Nucleus accumbens (tissue), 56 donors: ENCODE data around the gene KNDC1.

ENCODE experiments used
- DNase-seq, 56 donors: peaks; one replicate each; lab custom pipeline; 2025; lab: John Stamatoyannopoulos, UW

KNDC1 gene

DNA sequence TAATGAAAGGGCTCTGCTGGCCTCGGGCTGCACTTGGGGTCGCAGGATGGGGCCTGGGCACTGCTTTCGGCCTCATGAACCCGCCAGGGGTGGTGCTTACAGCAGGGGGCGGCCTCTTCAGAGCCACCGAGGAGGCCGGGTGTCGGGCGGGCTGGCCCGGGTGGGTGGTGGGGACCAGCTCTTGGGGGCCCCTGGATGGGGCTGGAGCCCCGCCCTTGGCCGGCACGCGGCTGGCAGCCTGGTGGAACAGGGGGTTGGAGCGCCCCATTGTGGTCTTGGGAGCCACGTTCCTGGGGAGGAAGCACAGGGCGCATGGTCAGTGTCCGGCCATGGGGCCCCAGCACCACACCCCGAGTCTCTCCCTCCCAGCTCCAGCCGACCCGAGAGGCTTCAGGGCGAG, 107.8 kb downstream of the KNDC1 start:
- DNase-seq, result no peak

DNA sequence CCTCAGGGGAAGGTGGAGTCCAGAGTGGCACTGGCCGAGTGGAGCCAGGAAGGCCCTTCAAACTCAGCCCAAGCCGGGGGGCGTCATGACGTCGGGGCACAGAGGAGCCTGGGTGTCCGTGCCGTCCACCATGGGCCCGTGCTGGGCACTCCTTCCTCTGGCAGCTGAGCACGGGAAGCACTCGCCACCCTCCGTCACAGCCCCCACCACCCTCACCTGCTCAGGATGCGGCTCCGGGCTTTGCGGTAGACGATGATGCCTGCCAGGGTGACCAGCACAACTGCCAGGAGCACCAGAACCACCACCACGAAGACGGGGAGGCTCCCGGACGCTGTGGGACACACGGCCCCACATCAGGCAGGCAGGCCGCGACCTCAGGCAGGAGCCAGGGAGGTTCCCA, 108.5 kb downstream of the KNDC1 start:
- DNase-seq, result no peak

DNA sequence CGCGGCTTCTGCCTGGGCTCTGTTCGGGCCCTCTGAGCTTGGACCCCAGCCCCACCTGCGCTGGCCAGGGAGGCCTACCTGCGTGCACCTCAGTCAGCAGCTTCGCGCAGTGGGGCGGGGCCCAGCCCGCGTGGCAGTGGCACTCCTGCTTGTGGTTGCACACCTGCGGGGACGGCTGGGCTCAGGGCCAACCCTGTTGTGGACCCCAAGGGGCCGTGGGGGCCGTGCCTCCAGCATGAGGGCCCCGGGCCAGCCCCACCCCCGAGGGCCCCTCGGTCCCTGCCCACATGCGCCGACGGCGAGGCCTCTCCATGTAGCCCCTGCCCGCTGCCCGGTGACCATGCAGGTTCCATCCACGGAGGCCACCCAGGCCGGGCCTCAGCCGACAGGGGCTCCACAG, 109.3 kb downstream of the KNDC1 start:
- DNase-seq, result no peak

DNA sequence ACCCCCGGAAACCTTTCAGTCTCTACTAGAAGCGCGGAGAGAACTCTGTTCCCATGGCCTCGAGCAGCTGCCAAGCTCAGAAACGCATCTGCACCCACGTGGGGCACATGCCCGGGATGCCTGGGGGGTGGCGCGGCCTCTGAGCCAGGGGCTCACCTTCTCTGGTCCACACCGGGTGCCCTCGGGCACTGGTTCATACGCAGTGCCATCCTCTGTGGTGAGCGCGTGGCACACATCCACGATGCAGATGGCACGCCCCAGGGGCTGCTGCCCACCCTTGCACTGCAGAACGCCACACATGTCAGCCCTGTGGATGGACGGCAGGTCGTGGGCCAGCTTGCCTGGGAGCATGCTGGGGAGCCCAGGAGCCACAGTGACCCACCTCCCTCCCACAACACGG, 110.2 kb downstream of the KNDC1 start:
- DNase-seq, result no peak

DNA sequence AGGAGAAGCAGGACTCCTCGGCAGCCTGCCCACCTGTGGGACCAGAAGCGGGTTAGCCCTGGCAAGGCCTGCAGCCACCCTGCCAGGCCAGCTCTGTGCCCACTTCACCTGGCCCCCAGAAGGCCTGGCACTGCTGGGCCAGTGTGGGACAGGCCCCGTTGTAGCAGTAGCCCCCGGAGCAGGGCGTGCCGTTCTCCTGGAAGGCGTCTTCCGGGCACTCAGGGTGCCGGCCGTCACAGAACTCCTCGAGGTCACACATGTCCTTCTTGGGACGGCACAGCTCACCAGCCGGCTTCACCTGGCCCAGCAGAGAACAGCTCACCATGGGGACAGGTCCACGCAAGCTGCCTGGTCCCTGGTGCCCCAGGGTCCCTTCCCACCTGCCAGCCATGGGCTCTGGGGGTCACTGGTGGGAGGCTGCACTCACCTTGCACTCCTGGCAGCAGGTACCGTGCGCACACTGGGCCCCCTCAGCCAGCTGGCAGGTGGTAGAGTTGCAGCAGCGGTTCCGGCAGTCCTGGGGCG, 110.8 kb downstream of the KNDC1 start:
- no peak for DNase-seq

DNA sequence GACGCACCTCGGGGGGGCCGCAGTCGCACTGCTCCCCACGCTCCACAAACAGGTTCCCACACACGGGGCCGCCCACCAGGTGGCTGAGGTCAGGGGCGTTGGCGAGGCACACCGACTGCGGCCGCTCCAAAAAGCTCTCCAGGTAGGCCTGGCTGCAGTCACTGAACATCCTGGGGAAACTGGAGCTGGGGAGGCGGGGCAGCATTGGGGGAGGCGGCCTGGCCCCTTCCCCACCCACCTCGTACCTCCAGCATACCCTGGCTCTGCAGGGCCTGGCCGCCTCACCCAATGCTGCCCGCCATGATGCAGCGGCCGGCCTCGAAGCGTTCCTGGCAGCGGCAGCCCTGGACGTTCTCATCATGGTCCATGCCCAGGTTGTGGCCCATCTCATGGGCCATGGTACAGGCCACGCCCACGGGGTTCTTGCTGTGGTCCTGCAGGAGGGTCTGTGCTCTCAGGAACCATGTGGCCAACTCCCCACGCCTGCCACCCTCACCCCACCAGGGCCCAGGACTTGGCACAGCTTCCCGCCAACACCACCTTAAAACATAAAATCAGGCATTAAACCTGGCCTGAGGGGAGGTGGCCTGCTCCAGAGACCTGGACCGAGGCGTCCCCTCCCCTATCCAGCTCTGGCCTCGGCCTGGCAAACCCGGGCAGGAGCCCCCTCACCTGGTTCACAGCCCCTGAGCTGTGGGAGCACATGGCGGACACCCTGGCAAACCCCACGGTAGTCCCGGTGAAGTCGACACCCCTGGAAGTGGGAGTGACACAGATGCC, 111.7 kb downstream of the KNDC1 start:
- DNase-seq, result no peak

DNA sequence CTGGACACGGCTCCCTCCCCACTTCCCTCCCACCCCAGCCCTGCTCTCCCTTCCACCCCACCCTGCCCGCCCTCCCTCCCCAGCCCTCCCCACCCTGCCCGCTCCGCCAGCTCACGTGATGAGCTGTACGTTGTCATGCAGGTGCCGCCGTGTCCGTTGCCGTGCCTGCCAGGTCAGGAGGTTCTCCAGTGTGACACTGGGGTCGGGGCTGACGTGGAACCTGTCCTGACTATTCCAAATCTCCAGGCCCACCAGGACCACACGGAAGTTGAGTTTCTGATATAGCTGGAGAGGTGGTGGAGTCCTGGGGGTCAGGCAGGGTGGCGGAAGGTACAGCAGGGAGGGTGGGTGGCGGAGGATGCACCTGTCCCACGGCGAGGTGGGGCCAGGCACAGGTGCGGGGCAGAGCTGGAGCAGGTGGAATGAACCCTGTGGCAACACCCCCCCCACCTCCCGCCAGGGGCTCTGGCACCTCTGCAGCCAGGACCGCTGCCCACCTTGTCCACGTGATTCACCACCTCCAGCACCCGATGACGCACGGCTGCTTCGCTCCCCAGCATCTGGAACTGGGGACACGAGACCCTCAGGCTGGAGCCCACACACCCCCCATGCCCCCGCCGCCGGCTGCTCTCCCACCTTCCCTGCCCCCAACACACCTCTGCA, 112.4 kb downstream of the KNDC1 start:
- DNase-seq, result no peak

DNA sequence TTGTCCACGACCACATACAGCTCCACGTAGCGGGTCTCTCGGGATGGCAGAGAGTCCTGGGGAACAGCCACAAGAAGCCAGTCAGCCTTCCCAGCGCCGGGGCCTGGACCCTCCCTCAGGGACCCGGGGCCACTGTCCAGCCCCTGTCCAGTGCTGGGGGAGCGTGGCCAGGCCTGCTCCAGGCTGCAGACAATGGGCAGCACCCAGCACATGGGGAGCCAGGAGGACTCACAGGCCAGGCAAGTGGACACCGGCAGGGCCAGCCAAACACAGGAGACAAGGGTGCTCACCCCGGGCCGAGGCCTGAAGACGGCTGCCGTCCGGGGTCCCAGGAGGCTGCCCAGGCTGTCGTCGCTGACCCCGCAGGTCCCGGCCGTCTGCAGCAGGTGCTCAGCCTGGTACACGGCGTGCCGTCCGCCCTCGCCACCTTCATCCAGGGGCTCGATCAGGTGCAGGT, 113.0 kb downstream of the KNDC1 start:
- no peak for DNase-seq

DNA sequence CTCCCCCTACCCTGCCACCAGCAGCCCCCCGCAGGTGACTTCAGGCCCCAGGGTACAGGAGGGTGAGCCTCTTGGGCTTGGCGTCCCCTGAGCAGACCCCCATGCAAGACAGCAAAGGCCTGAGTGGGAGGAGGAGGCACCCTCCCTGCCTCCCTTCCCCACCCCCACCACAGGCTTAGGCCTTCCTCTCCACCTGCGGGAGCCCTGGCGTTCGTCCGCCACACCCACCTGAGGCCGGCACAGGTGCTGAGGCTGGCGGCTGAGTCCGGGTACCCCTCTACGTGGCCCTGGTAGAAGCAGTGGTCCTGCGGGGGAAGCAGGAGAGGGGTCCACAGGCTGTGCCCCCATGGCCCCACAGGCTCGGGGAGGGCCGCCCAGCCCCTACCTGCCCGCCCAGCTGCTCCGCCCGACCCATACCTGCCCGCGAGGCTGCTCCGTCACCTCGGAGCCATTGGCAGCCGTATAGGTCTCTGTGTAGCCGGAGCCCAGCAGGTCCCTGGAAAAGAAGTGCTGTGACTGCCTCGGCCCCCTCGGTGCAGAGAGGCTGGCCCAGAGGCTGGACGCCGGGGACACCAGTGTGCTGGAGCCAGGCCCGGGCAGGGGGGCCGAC, 113.6 kb downstream of the KNDC1 start:
- DNase-seq, result no peak

DNA sequence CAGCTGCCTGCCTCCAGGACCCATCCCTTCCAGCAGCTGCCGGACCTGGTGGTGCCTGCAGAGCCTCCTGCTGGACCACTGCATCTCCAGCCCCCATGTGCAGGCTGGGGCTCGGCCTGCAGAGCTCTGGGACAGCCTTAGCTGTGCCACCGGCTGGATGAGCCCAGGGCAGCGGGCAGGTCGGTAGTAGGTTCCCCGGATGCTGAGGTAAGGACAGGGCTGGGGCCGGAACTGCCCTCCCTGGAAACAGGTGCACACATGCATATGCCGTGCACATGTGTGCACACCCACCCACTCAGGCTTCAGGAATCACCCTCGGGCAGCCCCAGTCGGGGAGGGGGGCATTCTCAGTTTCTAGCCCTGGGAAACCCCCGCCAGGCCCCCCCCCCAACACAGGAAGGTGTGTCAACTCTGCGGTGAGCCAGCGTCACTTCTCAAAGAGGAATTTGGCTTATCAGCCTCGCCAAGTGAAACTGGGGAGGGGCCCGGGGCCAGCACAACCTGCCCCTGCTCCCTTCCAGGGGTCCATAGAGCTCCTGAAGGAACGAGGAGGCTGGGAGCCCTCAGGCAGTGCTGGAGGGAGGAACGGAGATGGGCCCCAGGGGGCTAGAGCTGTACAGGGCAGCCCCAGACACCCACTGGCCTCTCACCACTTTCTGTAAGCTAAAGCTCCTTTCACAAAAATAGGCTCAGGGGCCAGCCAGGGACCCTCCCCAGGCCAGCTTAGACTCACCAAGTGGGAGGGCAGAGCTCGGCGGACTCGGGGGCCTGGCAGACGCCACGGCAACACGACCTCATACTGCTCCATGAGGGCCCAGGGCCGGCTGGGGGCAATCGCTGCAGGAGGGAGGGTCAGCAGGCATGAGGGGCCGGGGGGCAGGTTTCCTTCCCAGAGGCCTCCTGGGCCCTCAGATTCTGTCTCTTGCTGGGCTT, 115.0 kb downstream of the KNDC1 start:
- no peak for DNase-seq

DNA sequence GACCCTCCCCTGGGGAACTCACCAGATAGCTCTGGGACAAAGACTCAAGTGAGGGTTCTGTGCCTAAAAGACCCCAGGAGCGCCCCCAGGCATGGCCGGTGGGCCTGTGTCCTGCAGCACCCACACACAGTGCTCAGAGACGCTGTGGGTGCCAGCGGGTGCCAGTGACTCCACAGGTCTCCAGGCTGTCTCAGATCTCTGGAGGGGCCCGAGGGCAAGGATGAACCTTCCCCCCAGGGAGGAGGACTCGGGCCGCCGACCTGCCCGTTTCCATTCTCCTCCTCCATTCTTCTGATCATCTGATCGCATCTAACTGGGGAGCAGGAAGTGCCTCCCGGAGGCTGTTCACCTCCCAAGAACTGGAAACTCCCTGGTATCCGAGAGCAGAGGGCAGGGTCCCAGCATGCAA, 115.7 kb downstream of the KNDC1 start:
- no peak for DNase-seq
